CD4-positive, alpha-beta T cell treated with Interleukin-2 at 100 ng/mL for 4 hours (primary cell): ENCODE data around the gene ZDHHC20.

ENCODE experiments used
- DNase-seq: peaks from one replicate; pipeline ENCODE4 v3.0.0-alpha.2; 2020; ENCODE audit warnings: low spot score

Gene ZDHHC20

GRCh38 chr13:21361706-21362105 lies 97.4 kb downstream of the ZDHHC20 start:
- no peak for DNase-seq

- DNase-seq = no peak
These were observed 98.0 kb downstream of the ZDHHC20 start for GRCh38 chr13:21361123-21361522.

DNA sequence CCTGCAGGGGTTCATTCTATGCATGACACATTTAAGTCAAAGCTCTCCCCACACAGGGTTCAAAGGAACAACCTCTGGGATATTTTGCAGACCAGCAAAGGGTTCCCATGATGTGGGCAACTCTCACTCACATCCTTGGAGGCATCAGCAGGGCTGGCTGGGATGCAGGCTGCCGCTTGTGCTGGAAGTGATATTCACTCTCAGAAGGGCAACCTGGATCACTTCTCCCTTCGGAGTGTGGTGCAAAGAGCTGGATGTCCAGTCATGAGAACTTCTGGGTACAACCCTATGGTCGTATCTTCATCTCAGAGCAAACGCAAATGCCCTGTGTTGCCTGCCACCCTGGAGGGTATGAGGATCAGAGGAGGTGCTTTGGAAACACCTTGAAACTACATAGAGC lies 98.6 kb downstream of the ZDHHC20 start:
- no peak for DNase-seq

DNA sequence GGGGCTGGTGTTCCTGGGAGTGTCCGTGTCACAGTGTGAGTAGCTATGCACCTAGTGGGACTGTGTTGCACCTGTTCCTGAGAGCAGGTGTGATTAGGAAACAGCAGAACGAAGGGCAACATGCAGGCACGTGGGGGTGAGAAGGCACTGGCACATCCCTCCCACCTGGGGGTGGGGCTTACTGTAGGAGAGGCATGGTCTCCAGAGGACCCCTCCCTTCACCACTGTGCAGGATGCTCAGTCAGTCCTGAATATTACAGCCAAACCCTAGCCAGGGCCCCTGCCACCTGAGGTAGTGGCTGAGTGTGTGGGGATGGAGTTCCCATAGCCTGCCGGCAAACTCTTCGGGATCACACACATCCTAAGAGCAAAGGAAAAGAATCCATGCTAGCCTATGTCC lies 99.2 kb downstream of the ZDHHC20 start:
- no peak for DNase-seq

DNA sequence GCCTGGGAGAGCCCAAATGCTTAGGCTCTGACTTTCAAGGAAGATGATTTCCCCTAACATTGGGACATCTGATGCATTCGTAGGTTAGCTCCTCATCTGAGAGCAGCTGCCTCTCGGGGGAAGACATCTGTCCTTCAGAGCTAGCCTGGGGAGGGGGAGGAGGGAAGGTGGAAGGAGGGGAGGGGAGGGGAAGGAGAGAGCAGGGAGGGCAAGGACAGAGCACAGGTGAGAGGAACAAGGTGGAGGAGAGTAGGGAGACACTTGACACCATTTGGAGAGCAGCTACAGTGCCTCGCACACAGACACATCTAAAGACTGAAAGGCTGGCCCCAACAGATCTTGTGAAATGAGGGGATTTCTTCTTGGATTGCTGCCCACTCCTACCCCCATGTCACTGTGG lies 103.8 kb downstream of the ZDHHC20 start:
- no peak for DNase-seq

- no peak for DNase-seq
These were observed 104.4 kb downstream of the ZDHHC20 start for GRCh38 chr13:21354721-21355120.

DNA sequence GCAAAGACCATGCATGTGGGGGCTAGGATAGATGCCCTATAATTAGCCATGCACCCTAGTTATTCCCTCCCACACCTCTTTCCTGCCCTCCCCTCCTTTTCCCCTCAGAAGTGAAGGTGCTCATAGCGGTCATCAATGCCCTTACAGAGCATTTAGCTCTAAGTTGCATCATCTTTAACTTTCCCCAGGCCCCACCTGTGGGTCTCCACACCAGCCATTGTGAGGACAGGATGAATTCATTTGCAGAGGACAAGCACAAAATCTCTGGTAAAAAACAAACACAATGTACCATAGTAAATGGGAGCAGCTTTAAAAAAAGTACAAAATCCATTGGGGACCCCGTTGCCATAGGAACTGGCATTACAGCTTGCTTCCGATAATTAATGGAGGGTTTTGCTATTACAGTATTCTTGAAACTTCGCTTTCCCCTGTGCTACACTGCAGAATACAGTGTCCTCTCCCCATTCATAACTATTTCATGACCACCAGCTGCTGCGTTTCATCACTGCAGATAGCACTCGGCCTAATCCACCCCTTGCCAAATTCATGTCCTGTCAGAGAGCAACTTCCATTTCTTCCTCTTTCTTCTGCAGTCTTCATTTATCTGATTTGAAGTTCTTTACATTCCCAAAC lies 110.5 kb downstream of the ZDHHC20 start:
- no peak for DNase-seq

DNA sequence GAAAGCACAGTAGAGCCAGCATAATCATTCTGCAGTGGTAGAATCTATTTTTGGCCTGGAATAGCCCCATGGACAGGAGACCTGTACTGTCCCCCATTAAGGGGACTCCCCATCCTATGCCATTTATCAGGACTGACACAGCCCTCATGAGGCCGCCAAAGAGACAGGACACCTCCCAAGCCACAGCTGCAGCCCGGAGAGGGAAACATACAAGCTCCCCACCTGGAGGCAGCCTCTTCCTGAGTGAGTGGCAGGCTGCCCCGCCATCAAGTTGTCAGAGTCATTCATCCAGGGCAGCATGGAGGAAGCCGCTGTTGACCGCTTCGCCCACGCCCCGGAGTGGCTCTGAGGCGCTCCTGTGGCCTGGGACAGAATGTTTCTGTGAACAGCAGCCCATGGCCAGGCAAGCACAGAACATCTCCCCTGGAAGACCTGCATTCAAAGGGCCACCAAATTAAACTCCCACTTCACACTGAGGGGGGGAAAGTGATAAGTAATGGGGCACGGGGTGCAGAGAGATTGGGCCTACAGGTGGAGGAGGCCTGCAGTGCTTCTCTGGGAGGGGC lies 111.3 kb downstream of the ZDHHC20 start:
- DNase-seq = no peak

GRCh38 chr13:21344662-21345176 lies 114.4 kb downstream of the ZDHHC20 start:
- peak; percentile 17 for DNase-seq

DNA sequence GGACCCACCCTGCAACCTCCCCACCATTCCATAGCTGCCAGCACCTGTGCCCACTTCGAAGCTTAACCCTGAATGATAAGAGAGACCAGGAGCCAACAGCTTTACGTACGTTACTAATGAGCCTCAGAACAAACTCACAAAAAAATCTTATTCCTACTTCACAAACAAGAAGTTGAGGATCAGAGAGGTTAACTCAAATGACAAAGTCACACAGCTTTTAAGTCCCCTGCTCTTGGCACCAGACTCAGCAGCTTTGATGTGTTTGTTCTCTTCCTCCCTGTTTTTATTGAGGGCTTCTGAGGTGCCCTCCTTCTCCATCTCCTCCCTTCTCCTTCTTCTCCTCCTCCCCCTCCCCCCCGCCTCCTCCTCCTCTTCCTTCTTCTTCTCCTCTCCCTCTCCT lies 115.4 kb downstream of the ZDHHC20 start:
- no peak for DNase-seq

DNA sequence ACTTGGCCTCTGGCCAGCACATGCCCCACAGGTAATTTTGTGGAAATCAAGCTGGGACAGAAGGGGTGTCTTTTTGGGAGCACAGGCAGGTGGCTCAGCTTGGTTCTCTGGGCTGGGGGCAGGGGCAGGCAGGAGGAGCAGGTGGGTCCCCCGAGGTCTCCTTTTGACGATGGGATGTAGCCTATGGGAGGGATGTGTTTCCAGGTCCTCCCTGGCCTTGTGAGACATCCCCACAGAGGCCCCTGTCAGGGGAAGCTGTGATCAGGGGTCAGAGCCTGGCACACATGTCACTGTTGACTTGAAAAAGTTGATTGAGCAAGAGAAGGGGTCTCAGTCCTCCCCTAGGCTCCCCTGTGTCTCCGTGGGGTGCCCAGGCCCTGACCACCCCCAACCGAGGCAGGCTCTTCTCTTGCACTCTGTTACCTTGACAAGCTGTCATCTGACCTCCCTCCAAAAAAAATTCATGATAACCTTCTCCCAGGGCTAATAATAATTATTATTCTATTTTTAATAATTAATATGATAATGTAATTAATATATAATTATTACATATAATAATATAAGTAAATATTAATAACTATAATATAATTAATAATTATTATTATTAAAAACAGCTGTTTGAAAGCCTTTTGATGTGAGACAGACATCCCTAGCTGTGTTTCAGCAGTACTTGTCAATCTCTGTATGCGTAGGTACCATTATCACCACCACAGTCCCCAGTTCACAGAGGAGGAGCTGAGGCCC lies 116.2 kb downstream of the ZDHHC20 start:
- DNase-seq = no peak

DNA sequence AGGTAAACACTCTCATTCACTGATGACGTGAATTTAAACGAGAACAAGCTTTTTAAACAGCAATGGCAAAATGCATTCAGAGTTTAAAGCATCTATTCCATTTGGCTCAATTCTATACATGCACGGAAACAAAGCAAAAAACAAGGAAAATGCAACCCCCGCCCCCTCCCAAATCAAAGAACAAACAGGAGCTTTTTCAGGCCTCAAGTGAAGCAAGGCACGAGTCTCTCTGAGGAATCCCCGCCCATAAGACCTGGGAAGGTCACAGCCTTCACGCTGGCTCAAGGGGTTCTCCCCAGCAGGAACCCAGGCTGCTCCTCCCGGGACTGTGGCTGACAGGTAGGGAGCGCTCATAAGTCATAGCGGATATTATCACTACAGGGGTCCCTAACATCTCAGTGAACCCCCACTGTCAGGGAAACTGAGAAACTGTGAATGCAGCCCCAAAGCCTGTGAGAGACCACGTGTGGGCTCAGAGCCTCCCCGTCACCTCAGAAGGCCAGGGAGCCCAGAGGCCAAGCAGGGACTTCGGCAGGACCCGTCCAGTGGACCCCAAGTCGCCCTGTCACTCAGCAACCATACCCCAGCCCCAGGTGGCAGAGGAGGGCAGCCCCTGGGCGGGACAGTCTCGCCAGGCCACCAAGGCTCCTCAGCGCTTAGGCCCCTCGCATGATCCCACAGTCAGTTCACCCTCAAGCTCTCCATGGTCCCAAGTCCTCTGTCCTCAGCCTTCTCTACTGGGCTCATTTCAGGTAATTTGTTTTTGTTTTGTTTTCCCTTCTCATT lies 117.3 kb downstream of the ZDHHC20 start:
- DNase-seq = no peak

GRCh38 chr13:21338639-21339278 lies 120.3 kb downstream of the ZDHHC20 start:
- no peak for DNase-seq

GRCh38 chr13:21338156-21338555 lies 120.9 kb downstream of the ZDHHC20 start:
- no peak for DNase-seq

DNA sequence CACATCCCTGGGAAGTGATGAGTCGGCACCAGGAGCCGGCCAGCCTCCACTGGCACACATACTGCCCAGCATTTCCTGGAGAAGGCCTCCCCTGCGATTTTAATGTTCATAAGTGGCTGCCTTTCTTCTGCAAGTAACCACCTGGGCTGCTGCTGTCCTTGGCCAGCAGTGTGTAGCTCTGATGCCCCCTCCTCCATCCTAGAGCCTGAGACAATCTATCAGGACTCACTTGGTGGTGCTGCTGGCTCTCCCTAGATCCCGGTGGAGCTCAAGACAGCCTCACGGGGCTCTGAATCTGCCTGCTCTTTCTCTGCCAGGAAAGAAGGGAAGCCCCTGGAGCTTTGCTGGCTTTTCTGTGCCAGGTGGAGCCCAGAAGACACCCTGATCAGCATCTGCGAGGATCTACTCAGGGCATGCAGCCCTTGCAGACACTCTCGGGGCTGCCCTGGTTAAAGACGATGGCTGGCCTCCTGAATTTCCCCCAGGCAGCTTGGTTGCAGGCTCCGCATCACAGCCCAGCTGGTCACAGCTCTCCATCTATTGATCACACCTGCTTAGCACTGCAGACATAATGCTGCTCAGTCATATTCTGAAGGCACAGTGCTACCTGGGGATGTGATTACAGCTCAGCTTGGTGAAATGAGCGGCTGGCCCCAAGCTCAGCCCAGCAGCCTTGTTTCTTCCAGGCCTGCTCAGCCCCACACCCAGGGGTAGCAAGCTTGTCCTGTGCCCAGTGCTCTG lies 122.3 kb downstream of the ZDHHC20 start:
- no peak for DNase-seq

DNA sequence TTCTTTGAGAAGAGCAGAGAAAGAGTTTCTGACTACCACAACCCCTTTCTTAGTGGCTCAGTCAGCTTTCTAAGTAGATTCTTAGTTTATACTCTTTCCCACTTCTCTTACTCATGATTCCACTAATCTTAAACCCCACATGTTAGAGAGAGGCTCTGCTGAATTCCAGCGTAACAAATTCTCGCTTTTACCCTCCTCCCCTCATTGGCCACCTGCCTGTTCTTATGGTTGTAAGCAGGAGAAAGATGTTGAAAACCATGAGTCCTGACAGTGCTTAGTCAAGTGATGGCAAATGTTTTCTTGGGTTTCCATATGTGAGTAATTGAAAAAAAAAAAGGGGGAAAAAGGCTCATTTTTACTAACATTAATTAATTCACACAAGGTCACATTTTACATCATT lies 125.9 kb downstream of the ZDHHC20 start:
- DNase-seq = no peak

- peak; percentile 6 for DNase-seq
These were observed 128.8 kb downstream of the ZDHHC20 start for GRCh38 chr13:21330126-21330861.

GRCh38 chr13:21328836-21329477 lies 130.1 kb downstream of the ZDHHC20 start:
- no peak for DNase-seq

DNA sequence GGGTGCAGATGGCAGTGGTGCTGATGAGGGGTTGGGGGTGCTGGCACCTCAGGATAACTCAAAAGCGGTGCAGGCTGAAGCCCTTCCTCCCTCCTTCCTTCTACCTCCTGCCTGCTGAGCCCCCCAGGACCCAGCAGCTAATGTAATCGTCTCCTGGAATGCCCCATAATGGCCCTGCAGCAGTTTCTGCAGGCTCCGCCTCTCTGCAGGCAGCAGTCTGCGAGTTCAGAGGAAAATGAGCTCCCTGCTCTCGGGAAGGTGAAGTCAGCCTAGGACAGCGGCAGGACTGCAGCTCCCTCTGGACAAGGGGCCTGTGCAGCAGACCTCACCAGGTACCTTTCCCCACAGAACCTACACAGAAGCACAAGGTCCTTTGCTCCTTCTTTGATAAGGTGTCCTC lies 130.9 kb downstream of the ZDHHC20 start:
- no peak for DNase-seq
